ENCODE measurements around the gene DDX24.

DNA sequence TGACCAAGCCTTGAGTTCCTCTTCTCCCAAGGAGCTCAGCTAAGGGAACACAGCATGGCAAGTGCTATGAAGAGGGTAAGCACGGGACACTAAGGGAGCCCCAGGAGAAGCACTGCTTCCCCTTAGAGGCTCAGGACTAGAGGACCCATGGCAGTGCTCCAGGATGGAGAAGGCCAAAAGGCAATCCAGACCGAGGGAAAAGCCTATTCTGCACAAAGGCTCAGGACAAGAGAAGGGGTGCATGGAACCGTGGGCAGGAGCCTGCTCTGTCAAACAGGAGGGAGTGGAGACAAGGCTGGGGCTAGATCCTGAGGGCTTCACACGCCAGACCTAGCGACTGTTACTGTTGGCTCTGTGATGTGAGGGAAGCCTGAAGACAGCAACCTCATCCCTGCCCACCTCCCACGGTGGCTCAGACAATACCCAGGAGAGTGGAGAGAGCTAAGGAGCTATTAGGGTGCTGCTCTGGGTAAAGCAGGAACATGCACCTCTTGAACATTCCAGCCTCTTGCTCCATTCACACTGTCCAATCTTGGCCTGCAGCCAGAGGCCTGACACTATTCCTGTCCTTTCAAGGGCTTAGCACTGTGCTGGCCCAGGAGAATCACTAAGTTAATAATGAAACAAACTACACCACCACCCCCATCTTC lies 30.6 kb downstream of the DDX24 start:
- TF ChIP-seq, protein P1, sequence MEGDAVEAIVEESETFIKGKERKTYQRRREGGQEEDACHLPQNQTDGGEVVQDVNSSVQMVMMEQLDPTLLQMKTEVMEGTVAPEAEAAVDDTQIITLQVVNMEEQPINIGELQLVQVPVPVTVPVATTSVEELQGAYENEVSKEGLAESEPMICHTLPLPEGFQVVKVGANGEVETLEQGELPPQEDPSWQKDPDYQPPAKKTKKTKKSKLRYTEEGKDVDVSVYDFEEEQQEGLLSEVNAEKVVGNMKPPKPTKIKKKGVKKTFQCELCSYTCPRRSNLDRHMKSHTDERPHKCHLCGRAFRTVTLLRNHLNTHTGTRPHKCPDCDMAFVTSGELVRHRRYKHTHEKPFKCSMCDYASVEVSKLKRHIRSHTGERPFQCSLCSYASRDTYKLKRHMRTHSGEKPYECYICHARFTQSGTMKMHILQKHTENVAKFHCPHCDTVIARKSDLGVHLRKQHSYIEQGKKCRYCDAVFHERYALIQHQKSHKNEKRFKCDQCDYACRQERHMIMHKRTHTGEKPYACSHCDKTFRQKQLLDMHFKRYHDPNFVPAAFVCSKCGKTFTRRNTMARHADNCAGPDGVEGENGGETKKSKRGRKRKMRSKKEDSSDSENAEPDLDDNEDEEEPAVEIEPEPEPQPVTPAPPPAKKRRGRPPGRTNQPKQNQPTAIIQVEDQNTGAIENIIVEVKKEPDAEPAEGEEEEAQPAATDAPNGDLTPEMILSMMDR (IDR thresholded peaks at IDR 0.05), result no peak
- TF ChIP-seq EP300 (IDR thresholded peaks at IDR 0.05), result no peak
- no peak for TF ChIP-seq POLR2AphosphoS5 (IDR thresholded peaks at IDR 0.05)
- TF ChIP-seq POLR2A (IDR thresholded peaks at IDR 0.05), result no peak
